IMR-90 (cell line): Measurements from ENCODE around the gene SVOPL.

Experiments used
- CEBPB ChIP-seq: IDR thresholded peaks from 2 replicates; pipeline ENCODE4 v1.6.1; 2012; ENCODE audit warnings: low read depth, low read length, improper control_type of control experiment
- CHD1 ChIP-seq: IDR thresholded peaks from 2 replicates; pipeline ENCODE4 v1.6.1; 2012; ENCODE audit warnings: low read depth, low read length, improper control_type of control experiment
- MAFK ChIP-seq: IDR thresholded peaks from 2 replicates; pipeline ENCODE4 v1.6.1; 2012; ENCODE audit warnings: low read depth, low read length, improper control_type of control experiment
- POLR2A ChIP-seq: IDR thresholded peaks from 2 replicates; pipeline ENCODE4 v1.6.1; 2012; ENCODE audit warnings: mild to moderate bottlenecking, low read depth, low read length
- SMC3 ChIP-seq: fragments of 150-350 bp; IDR thresholded peaks from 2 replicates; pipeline ENCODE4 v1.6.1; 2016; ENCODE audit warnings: low read depth, mild to moderate bottlenecking, antibody characterized with exemption, low read length, moderate library complexity
- USF2 ChIP-seq: fragments of 150-350 bp; IDR thresholded peaks from 2 replicates; pipeline ENCODE4 v1.6.1; 2017; ENCODE audit warnings: mild to moderate bottlenecking, antibody characterized with exemption, low read length, low read depth
- TF ChIP-seq, protein P1 (sequence below): conservative IDR thresholded peaks from 2 replicates; pipeline ENCODE4 v1.5.1; 2012; ENCODE audit warnings: mild to moderate bottlenecking, low read depth, low read length, improper control_type of control experiment

- TF ChIP-seq, protein P1, sequence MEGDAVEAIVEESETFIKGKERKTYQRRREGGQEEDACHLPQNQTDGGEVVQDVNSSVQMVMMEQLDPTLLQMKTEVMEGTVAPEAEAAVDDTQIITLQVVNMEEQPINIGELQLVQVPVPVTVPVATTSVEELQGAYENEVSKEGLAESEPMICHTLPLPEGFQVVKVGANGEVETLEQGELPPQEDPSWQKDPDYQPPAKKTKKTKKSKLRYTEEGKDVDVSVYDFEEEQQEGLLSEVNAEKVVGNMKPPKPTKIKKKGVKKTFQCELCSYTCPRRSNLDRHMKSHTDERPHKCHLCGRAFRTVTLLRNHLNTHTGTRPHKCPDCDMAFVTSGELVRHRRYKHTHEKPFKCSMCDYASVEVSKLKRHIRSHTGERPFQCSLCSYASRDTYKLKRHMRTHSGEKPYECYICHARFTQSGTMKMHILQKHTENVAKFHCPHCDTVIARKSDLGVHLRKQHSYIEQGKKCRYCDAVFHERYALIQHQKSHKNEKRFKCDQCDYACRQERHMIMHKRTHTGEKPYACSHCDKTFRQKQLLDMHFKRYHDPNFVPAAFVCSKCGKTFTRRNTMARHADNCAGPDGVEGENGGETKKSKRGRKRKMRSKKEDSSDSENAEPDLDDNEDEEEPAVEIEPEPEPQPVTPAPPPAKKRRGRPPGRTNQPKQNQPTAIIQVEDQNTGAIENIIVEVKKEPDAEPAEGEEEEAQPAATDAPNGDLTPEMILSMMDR = peak; percentile 96
- TF ChIP-seq MAFK (no peak), POLR2A (no peak), USF2 (no peak), SMC3 (peak; percentile 88), CHD1 (no peak), CEBPB (no peak)
These were observed 37.6 kb upstream of the SVOPL start for GRCh38 chr7:138738551-138739335.
